PC-9 (cell line): ENCODE data around the gene AKAP6. TPM values are rescaled to one million over a fixed set of nuclear protein-coding genes. Genes with fewer than 3 reads are reported as not detected.

ENCODE experiments used
- BruUV-seq: library from RNA; stranded (reverse); fragments of 400-500 nt; replicated peaks from 2 replicates; lab custom pipeline; 2021; lab: Mats Ljungman, UMichigan
- CTCF ChIA-PET: fragments of 300-600 bp; sonication (Branson Sonifier 250); formaldehyde crosslinking; loops from one replicate; lab custom pipeline; 2022; ENCODE audit warnings: antibody characterized with exemption; lab: Charles Lee
- POLR2A ChIA-PET: fragments of 300-600 bp; sonication (Branson Sonifier 250); formaldehyde crosslinking; loops from one replicate; lab custom pipeline; 2022; ENCODE audit warnings: antibody characterized with exemption; ENCODE audit not compliant: unreplicated experiment; lab: Charles Lee
- DNase-seq, 2 experiments: peaks; one replicate each; pipeline versions ENCODE4 v3.0.0 to v3.0.0-alpha.2; 2015 to 2022; ENCODE audit warnings: mixed read lengths in 1 of 2
- H2AFZ ChIP-seq: fragments of 200-600 bp; sonication (generic); 2 replicates; pipeline ENCODE4 v1.8.1; 2017; ENCODE audit warnings: antibody characterized with exemption
- H3F3A ChIP-seq: fragments of 200-600 bp; sonication (generic); 2 replicates; pipeline ENCODE4 v1.8.1; 2017; ENCODE audit warnings: antibody characterized with exemption, mild to moderate bottlenecking, low read depth; ENCODE audit not compliant: insufficient read depth
- H3K27ac ChIP-seq: fragments of 200-600 bp; sonication (generic); 2 replicates; pipeline ENCODE4 v1.6.1; 2016; ENCODE audit warnings: mixed run types
- H3K27me3 ChIP-seq: fragments of 200-600 bp; sonication (generic); 2 replicates; pipeline ENCODE4 v1.6.1; 2016; ENCODE audit warnings: low read depth, mixed run types; ENCODE audit not compliant: insufficient read depth
- H3K36me3 ChIP-seq: fragments of 200-600 bp; sonication (generic); 2 replicates; pipeline ENCODE4 v1.6.1; 2016; ENCODE audit warnings: low read depth, mixed run types
- H3K4me1 ChIP-seq: fragments of 200-600 bp; sonication (generic); replicated peaks from 2 replicates; pipeline ENCODE4 v1.6.1; 2016; ENCODE audit warnings: mixed run types; ENCODE audit not compliant: insufficient read depth
- H3K4me2 ChIP-seq: fragments of 200-600 bp; sonication (generic); 2 replicates; pipeline ENCODE4 v1.6.1; 2017; ENCODE audit warnings: mixed run types
- H3K4me3 ChIP-seq: fragments of 200-600 bp; sonication (generic); 2 replicates; pipeline ENCODE4 v1.6.1; 2016; ENCODE audit warnings: mixed run types
- H3K79me2 ChIP-seq: fragments of 200-600 bp; sonication (generic); 2 replicates; pipeline ENCODE4 v1.6.1; 2017; ENCODE audit warnings: low read depth, mixed run types
- H3K9me2 ChIP-seq: fragments of 200-600 bp; sonication (generic); 2 replicates; pipeline ENCODE4 v1.8.1; 2017; ENCODE audit warnings: mild to moderate bottlenecking; ENCODE audit not compliant: insufficient read depth
- H3K9me3 ChIP-seq: fragments of 200-600 bp; sonication (generic); 2 replicates; pipeline ENCODE4 v1.8.1; 2016; ENCODE audit warnings: low read depth; ENCODE audit not compliant: insufficient read depth
- H4K20me1 ChIP-seq: fragments of 200-600 bp; sonication (generic); 2 replicates; pipeline ENCODE4 v1.8.1; 2017; ENCODE audit not compliant: insufficient read depth
- CTCF ChIP-seq: fragments of 200-600 bp; sonication (generic); conservative IDR thresholded peaks from 2 replicates; pipeline ENCODE4 v1.6.1; 2017; ENCODE audit warnings: mixed run types, antibody characterized with exemption, mild to moderate bottlenecking, moderate library complexity
- EZH2 ChIP-seq: fragments of 200-600 bp; sonication (generic); IDR thresholded peaks from 2 replicates; pipeline ENCODE4 v1.8.0; 2017; ENCODE audit warnings: antibody characterized with exemption, low read depth
- intact Hi-C: fragments of 100-400 bp; cut with micrococcal nuclease; formaldehyde crosslinking; loops from one replicate; pipeline ENCODE4 v1.10.0; 2022; ENCODE audit not compliant: unreplicated experiment
- total RNA-seq: library from RNA; stranded (reverse); gene quantifications from 2 replicates; pipeline ENCODE4 v1.2.3, GENCODE V29; 2021

The AKAP6 gene
- total RNA-seq, 1 experiment from 2014 or later = 2.8 TPM

- no peak overlapping the region for H3K4me3 ChIP-seq
- no peaks in the 10 kb centered on the region for H3K27me3 ChIP-seq
- ChIA-PET CTCF (no interaction called here), POLR2A (no interaction called here)
- H3K4me1 ChIP-seq = no peaks in the 10 kb centered on the region
- no peaks in the 10 kb centered on the region for H4K20me1 ChIP-seq
- H3K9me3 ChIP-seq = no peaks in the 10 kb centered on the region
- no peaks in the 10 kb centered on the region for H3K9me2 ChIP-seq
- H3K36me3 ChIP-seq = no peaks in the 10 kb centered on the region
- H3K79me2 ChIP-seq = no peaks in the 10 kb centered on the region
- DNase-seq = no peak
- no peak overlapping the region for H3K4me2 ChIP-seq
- BruUV-seq = no TSS peak
- H2AFZ ChIP-seq = no peak overlapping the region
- no peaks in the 10 kb centered on the region for H3F3A ChIP-seq
- intact Hi-C loops = no loop called here
- no peak overlapping the region for H3K27ac ChIP-seq
- TF ChIP-seq CTCF = no peak
- no peak for TF ChIP-seq EZH2
Measured at GRCh38 chr14:32296366-32296765, 32.7 kb upstream of the AKAP6 start.

GRCh38 chr14:32298346-32298745 lies 30.8 kb upstream of the AKAP6 start:
- H3K9me3 ChIP-seq = no peaks in the 10 kb centered on the region
- no TSS peak for BruUV-seq
- H3K9me2 ChIP-seq = no peaks in the 10 kb centered on the region
- no peaks in the 10 kb centered on the region for H3F3A ChIP-seq
- H3K4me1 ChIP-seq = no peaks in the 10 kb centered on the region
- H3K27ac ChIP-seq = no peak overlapping the region
- POLR2A ChIA-PET = no interaction called here
- no peak overlapping the region for H3K4me3 ChIP-seq
- no peak for TF ChIP-seq EZH2
- TF ChIP-seq CTCF = no peak
- H3K4me2 ChIP-seq = no peak overlapping the region
- CTCF ChIA-PET = no interaction called here
- intact Hi-C loops = no loop called here
- H3K79me2 ChIP-seq = no peaks in the 10 kb centered on the region
- DNase-seq = no peak
- H3K36me3 ChIP-seq = no peaks in the 10 kb centered on the region
- no peaks in the 10 kb centered on the region for H4K20me1 ChIP-seq
- H3K27me3 ChIP-seq = no peaks in the 10 kb centered on the region
- H2AFZ ChIP-seq = no peak overlapping the region

GRCh38 chr14:32300136-32300535 lies 29.0 kb upstream of the AKAP6 start:
- no peak for DNase-seq
- Histone ChIP-seq H2AFZ (no peak overlapping the region), H3K4me2 (no peak overlapping the region), H3K79me2 (no peaks in the 10 kb centered on the region), H3K4me1 (no peaks in the 10 kb centered on the region), H4K20me1 (no peaks in the 10 kb centered on the region), H3F3A (no peaks in the 10 kb centered on the region), H3K4me3 (no peak overlapping the region), H3K27me3 (no peaks in the 10 kb centered on the region), H3K36me3 (no peaks in the 10 kb centered on the region), H3K9me3 (no peaks in the 10 kb centered on the region), H3K27ac (no peak overlapping the region), H3K9me2 (no peaks in the 10 kb centered on the region)
- CTCF ChIA-PET = no interaction called here
- no TSS peak for BruUV-seq
- intact Hi-C loops = no loop called here
- POLR2A ChIA-PET = no interaction called here
- no peak for TF ChIP-seq CTCF
- TF ChIP-seq EZH2 = no peak
